ENCODE results near the gene PTPRD. TPM values are rescaled to one million over a fixed set of nuclear protein-coding genes. Genes with fewer than 3 reads are reported as not detected.

The PTPRD gene
- total and polyA plus RNA-seq, 2 experiments from 2014 or later, result 11.5 to 58.0 TPM

DNA sequence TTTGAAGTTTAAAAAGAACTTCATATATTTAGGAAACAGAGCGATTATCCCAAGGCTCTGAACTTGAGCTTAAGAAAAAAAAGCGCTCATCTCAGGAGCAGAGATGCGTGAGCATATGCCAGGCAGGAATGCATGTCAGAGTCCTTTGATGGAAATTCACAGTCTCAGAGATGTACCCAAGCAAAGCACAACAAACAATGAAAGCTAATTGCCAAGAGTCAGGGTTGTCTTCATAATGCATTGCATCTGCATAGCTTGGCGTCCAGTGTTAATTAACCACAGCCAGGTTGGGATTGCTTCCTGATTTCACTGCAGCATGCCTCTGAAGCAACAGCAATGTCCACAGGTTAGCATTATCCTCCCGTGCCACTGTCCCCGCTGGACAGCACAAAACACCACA is 1906.3 kb downstream of the PTPRD start:
- no peaks in the 10 kb centered on the region; the same call in 1 of the 2 replicates for H3K79me2 ChIP-seq (replicated peaks; ENCODE audit: insufficient read depth)
- TF ChIP-seq EZH2phosphoT487 (IDR thresholded peaks at IDR 0.05; ENCODE audit: unreplicated experiment), result no peak
- TF ChIP-seq, protein P1, sequence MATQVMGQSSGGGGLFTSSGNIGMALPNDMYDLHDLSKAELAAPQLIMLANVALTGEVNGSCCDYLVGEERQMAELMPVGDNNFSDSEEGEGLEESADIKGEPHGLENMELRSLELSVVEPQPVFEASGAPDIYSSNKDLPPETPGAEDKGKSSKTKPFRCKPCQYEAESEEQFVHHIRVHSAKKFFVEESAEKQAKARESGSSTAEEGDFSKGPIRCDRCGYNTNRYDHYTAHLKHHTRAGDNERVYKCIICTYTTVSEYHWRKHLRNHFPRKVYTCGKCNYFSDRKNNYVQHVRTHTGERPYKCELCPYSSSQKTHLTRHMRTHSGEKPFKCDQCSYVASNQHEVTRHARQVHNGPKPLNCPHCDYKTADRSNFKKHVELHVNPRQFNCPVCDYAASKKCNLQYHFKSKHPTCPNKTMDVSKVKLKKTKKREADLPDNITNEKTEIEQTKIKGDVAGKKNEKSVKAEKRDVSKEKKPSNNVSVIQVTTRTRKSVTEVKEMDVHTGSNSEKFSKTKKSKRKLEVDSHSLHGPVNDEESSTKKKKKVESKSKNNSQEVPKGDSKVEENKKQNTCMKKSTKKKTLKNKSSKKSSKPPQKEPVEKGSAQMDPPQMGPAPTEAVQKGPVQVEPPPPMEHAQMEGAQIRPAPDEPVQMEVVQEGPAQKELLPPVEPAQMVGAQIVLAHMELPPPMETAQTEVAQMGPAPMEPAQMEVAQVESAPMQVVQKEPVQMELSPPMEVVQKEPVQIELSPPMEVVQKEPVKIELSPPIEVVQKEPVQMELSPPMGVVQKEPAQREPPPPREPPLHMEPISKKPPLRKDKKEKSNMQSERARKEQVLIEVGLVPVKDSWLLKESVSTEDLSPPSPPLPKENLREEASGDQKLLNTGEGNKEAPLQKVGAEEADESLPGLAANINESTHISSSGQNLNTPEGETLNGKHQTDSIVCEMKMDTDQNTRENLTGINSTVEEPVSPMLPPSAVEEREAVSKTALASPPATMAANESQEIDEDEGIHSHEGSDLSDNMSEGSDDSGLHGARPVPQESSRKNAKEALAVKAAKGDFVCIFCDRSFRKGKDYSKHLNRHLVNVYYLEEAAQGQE (IDR thresholded peaks at IDR 0.05; ENCODE audit: unreplicated experiment), result no peak
- H3K27ac ChIP-seq (ENCODE audit: low read depth), result no peak overlapping the region; the same call in 1 of the 2 replicates
- no peaks in the 10 kb centered on the region for H3K27me3 ChIP-seq (ENCODE audit: insufficient read depth)
- H3K4me2 ChIP-seq, result 0 out of 2 replicates have a peak overlapping the region, but pooled peaks have one; percentile 1
- Mint-ChIP-seq H3K27ac (peak overlapping the region; percentile 84; the same call in 1 of the 2 replicates), H3K4me3 (no peak overlapping the region), H3K9me3 (no peaks in the 10 kb centered on the region), H3K36me3 (ENCODE audit: low read depth) (no peaks in the 10 kb centered on the region), H3K27me3 (ENCODE audit: insufficient read depth, low read depth, poor library complexity) (no peaks in the 10 kb centered on the region), H3K4me1 (peaks cover 27% of the 10 kb centered on the region)
- H3K4me1 ChIP-seq (ENCODE audit: insufficient read depth), result peaks cover 18% of the 10 kb centered on the region
- ATAC-seq (peak; percentile 45; the same call in 2 of the 3 replicates), DNase-seq (ENCODE audit: low spot score) (no peak)
- H2AFZ ChIP-seq, result no peak overlapping the region
- H3K4me3 ChIP-seq, result no peak overlapping the region
- H3K36me3 ChIP-seq (ENCODE audit: insufficient read depth), result no peaks in the 10 kb centered on the region
- no peaks in the 10 kb centered on the region for H3K9me2 ChIP-seq (ENCODE audit: insufficient read depth)
- H3F3A ChIP-seq (replicated peaks; ENCODE audit: low read depth), result no peaks in the 10 kb centered on the region
- H4K20me1 ChIP-seq (replicated peaks; ENCODE audit: insufficient read depth), result no peaks in the 10 kb centered on the region

DNA sequence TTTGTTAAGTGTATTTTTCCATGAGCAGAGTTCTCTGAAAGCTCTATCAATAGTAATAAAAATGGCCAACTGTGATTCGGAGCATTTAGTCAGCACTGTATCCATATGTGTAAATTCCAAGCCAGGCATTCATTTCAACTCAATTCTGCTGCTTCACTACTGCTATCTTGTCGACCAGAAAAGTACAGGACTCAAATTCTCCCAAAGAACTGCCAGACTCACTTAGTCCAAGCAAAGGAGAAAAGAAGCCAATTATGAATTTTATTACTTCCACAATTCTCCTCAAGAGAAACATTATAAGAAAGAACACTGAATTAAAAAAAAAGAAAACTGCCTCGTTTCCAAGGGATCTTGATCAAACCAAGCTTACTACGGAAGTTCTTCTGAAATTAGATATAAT is 1906.9 kb downstream of the PTPRD start:
- no peak for ATAC-seq
- TF ChIP-seq, protein P2, sequence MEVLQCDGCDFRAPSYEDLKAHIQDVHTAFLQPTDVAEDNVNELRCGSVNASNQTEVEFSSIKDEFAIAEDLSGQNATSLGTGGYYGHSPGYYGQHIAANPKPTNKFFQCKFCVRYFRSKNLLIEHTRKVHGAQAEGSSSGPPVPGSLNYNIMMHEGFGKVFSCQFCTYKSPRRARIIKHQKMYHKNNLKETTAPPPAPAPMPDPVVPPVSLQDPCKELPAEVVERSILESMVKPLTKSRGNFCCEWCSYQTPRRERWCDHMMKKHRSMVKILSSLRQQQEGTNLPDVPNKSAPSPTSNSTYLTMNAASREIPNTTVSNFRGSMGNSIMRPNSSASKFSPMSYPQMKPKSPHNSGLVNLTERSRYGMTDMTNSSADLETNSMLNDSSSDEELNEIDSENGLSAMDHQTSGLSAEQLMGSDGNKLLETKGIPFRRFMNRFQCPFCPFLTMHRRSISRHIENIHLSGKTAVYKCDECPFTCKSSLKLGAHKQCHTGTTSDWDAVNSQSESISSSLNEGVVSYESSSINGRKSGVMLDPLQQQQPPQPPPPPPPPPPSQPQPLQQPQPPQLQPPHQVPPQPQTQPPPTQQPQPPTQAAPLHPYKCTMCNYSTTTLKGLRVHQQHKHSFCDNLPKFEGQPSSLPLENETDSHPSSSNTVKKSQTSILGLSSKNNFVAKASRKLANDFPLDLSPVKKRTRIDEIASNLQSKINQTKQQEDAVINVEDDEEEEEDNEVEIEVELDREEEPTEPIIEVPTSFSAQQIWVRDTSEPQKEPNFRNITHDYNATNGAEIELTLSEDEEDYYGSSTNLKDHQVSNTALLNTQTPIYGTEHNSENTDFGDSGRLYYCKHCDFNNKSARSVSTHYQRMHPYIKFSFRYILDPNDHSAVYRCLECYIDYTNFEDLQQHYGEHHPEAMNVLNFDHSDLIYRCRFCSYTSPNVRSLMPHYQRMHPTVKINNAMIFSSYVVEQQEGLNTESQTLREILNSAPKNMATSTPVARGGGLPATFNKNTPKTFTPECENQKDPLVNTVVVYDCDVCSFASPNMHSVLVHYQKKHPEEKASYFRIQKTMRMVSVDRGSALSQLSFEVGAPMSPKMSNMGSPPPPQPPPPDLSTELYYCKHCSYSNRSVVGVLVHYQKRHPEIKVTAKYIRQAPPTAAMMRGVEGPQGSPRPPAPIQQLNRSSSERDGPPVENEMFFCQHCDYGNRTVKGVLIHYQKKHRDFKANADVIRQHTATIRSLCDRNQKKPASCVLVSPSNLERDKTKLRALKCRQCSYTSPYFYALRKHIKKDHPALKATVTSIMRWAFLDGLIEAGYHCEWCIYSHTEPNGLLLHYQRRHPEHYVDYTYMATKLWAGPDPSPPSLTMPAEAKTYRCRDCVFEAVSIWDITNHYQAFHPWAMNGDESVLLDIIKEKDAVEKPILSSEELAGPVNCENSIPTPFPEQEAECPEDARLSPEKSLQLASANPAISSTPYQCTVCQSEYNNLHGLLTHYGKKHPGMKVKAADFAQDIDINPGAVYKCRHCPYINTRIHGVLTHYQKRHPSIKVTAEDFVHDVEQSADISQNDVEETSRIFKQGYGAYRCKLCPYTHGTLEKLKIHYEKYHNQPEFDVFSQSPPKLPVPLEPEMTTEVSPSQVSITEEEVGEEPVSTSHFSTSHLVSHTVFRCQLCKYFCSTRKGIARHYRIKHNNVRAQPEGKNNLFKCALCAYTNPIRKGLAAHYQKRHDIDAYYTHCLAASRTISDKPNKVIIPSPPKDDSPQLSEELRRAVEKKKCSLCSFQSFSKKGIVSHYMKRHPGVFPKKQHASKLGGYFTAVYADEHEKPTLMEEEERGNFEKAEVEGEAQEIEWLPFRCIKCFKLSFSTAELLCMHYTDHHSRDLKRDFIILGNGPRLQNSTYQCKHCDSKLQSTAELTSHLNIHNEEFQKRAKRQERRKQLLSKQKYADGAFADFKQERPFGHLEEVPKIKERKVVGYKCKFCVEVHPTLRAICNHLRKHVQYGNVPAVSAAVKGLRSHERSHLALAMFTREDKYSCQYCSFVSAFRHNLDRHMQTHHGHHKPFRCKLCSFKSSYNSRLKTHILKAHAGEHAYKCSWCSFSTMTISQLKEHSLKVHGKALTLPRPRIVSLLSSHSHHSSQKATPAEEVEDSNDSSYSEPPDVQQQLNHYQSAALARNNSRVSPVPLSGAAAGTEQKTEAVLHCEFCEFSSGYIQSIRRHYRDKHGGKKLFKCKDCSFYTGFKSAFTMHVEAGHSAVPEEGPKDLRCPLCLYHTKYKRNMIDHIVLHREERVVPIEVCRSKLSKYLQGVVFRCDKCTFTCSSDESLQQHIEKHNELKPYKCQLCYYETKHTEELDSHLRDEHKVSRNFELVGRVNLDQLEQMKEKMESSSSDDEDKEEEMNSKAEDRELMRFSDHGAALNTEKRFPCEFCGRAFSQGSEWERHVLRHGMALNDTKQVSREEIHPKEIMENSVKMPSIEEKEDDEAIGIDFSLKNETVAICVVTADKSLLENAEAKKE (CRISPR knock-in tag; IDR thresholded peaks at IDR 0.05), result no peak
- TF ChIP-seq, protein P3, sequence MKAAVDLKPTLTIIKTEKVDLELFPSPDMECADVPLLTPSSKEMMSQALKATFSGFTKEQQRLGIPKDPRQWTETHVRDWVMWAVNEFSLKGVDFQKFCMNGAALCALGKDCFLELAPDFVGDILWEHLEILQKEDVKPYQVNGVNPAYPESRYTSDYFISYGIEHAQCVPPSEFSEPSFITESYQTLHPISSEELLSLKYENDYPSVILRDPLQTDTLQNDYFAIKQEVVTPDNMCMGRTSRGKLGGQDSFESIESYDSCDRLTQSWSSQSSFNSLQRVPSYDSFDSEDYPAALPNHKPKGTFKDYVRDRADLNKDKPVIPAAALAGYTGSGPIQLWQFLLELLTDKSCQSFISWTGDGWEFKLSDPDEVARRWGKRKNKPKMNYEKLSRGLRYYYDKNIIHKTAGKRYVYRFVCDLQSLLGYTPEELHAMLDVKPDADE (IDR thresholded peaks at IDR 0.05), result no peak
- TF ChIP-seq CREB1 (CRISPR knock-in tag; IDR thresholded peaks at IDR 0.05; ENCODE audit: low read depth) (no peak), STAT1 (IDR thresholded peaks at IDR 0.05; ENCODE audit: unreplicated experiment) (no peak), POLR2AphosphoS5 (IDR thresholded peaks at IDR 0.05; ENCODE audit: low read depth) (no peak), JUNB (IDR thresholded peaks at IDR 0.05; ENCODE audit: unreplicated experiment) (no peak), EZH2phosphoT487 (IDR thresholded peaks at IDR 0.05; ENCODE audit: unreplicated experiment) (no peak), EZH2 (IDR thresholded peaks at IDR 0.05; ENCODE audit: low read depth, unreplicated experiment) (no peak), ZNF331 (CRISPR knock-in tag; IDR thresholded peaks at IDR 0.05; ENCODE audit: low read depth) (no peak), ZNF114 (CRISPR knock-in tag; IDR thresholded peaks at IDR 0.05) (no peak)

More for the DNA sequence above, 1906.9 kb downstream of the PTPRD start:
- Histone ChIP-seq H3K4me2 (0 out of 2 replicates have a peak overlapping the region, but pooled peaks have one; percentile 1), H4K20me1 (replicated peaks; ENCODE audit: insufficient read depth) (no peaks in the 10 kb centered on the region), H3K4me1 (ENCODE audit: insufficient read depth) (peaks cover 20% of the 10 kb centered on the region), H3K27ac (ENCODE audit: low read depth) (no peak overlapping the region; the same call in 1 of the 2 replicates), H3K79me2 (replicated peaks; ENCODE audit: insufficient read depth) (no peaks in the 10 kb centered on the region; the same call in 1 of the 2 replicates), H3K27me3 (ENCODE audit: insufficient read depth) (no peaks in the 10 kb centered on the region), H3K36me3 (ENCODE audit: insufficient read depth) (no peaks in the 10 kb centered on the region), H3K4me3 (no peak overlapping the region), H3F3A (replicated peaks; ENCODE audit: low read depth) (no peaks in the 10 kb centered on the region), H2AFZ (no peak overlapping the region), H3K9me2 (ENCODE audit: insufficient read depth) (no peaks in the 10 kb centered on the region)
- no peak overlapping the region for H3K4me3 Mint-ChIP-seq
- H3K36me3 Mint-ChIP-seq (ENCODE audit: low read depth), result no peaks in the 10 kb centered on the region
- H3K9me3 Mint-ChIP-seq, result no peaks in the 10 kb centered on the region
- no peak overlapping the region for H3K27ac Mint-ChIP-seq
- no peak for DNase-seq (ENCODE audit: low spot score)
- H3K27me3 Mint-ChIP-seq (ENCODE audit: insufficient read depth, low read depth, poor library complexity), result no peaks in the 10 kb centered on the region
- H3K4me1 Mint-ChIP-seq, result peaks cover 28% of the 10 kb centered on the region
